ENCODE data around the gene DKK2.

Gene DKK2

GRCh38 chr4:107068116-107068515 lies 32.0 kb upstream of the DKK2 start:
- Histone ChIP-seq H3K4me3 (ENCODE audit: low read depth, low read length) (no peak overlapping the region), H3K9me3 (ENCODE audit: severe bottlenecking) (no peaks in the 10 kb centered on the region), H3K27me3 (ENCODE audit: insufficient read depth, low read depth, severe bottlenecking) (no peaks in the 10 kb centered on the region), H3K27ac (no peak overlapping the region), H3K36me3 (no peaks in the 10 kb centered on the region)
- no peak for DNase-seq
- no peak for TF ChIP-seq CTCF (IDR thresholded peaks at IDR 0.05; ENCODE audit: low read depth, low read length)

- Histone ChIP-seq H3K27ac (no peak overlapping the region), H3K27me3 (ENCODE audit: insufficient read depth, low read depth, severe bottlenecking) (no peaks in the 10 kb centered on the region), H3K36me3 (no peaks in the 10 kb centered on the region), H3K9me3 (ENCODE audit: severe bottlenecking) (no peaks in the 10 kb centered on the region), H3K4me3 (ENCODE audit: low read depth, low read length) (no peak overlapping the region)
- DNase-seq = no peak
- TF ChIP-seq CTCF (IDR thresholded peaks at IDR 0.05; ENCODE audit: low read depth, low read length) = no peak
Observed at GRCh38 chr4:107066621-107067020, 30.5 kb upstream of the DKK2 start.

- Histone ChIP-seq H3K4me3 (ENCODE audit: low read depth, low read length) (no peak overlapping the region), H3K9me3 (ENCODE audit: severe bottlenecking) (no peaks in the 10 kb centered on the region), H3K36me3 (no peaks in the 10 kb centered on the region), H3K27ac (no peak overlapping the region), H3K27me3 (ENCODE audit: insufficient read depth, low read depth, severe bottlenecking) (no peaks in the 10 kb centered on the region)
- no peak for DNase-seq
- no peak for TF ChIP-seq CTCF (IDR thresholded peaks at IDR 0.05; ENCODE audit: low read depth, low read length)
Observed at GRCh38 chr4:107065201-107065600, 29.1 kb upstream of the DKK2 start.

- no peak for TF ChIP-seq CTCF (IDR thresholded peaks at IDR 0.05; ENCODE audit: low read depth, low read length)
- no peaks in the 10 kb centered on the region for H3K27me3 ChIP-seq (ENCODE audit: insufficient read depth, low read depth, severe bottlenecking)
- H3K4me3 ChIP-seq (ENCODE audit: low read depth, low read length) = no peak overlapping the region
- no peak for DNase-seq
- H3K36me3 ChIP-seq = no peaks in the 10 kb centered on the region
- no peaks in the 10 kb centered on the region for H3K9me3 ChIP-seq (ENCODE audit: severe bottlenecking)
- H3K27ac ChIP-seq = no peak overlapping the region
Observed at GRCh38 chr4:107060388-107060787, 24.3 kb upstream of the DKK2 start.

GRCh38 chr4:107058828-107059227 lies 22.7 kb upstream of the DKK2 start:
- H3K27ac ChIP-seq = no peak overlapping the region
- no peak overlapping the region for H3K4me3 ChIP-seq (ENCODE audit: low read depth, low read length)
- H3K9me3 ChIP-seq (ENCODE audit: severe bottlenecking) = no peaks in the 10 kb centered on the region
- DNase-seq = no peak
- no peaks in the 10 kb centered on the region for H3K36me3 ChIP-seq
- no peak for TF ChIP-seq CTCF (IDR thresholded peaks at IDR 0.05; ENCODE audit: low read depth, low read length)
- no peaks in the 10 kb centered on the region for H3K27me3 ChIP-seq (ENCODE audit: insufficient read depth, low read depth, severe bottlenecking)

DNA sequence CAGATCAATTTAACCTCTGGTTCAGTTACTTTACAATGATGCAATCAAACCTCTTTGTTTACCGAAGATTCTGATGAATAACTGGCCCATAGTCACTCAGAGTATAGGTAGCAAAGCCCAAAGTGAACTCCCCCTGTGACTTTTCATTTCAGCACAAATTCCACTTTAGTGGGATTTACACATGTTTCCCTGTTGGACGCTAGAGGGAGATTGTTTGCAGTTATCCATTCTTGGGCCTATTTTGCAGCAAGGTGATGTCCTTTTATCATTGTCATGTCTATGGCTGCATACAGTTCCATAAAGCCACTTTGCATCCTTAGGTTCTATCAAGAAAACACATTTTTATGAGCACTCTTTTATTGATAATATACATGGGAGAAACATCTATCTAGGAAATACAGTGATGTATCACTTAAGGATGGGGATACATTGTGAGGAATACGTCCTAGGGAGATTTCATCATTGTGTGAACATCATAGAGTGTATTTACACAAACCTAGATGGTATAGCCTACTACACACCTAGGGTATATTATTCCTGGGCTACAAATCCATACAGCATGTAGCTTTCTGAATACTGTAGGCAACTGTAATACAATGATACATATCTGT lies 14.5 kb upstream of the DKK2 start:
- peak; percentile 77 for TF ChIP-seq CTCF (IDR thresholded peaks at IDR 0.05; ENCODE audit: low read depth, low read length)
- no peak overlapping the region for H3K27ac ChIP-seq
- no peaks in the 10 kb centered on the region for H3K36me3 ChIP-seq
- no peak for DNase-seq
- H3K4me3 ChIP-seq (ENCODE audit: low read depth, low read length) = no peak overlapping the region
- H3K9me3 ChIP-seq (ENCODE audit: severe bottlenecking) = no peaks in the 10 kb centered on the region
- no peaks in the 10 kb centered on the region for H3K27me3 ChIP-seq (ENCODE audit: insufficient read depth, low read depth, severe bottlenecking)

All from WERI-Rb-1 (cell line).